CD4-positive, alpha-beta T cell (primary cell): ENCODE results near the gene IDUA. TPM values are rescaled to one million over a fixed set of nuclear protein-coding genes. Genes with fewer than 3 reads are reported as not detected.
A peak's percentile ranks its signal among the peaks of the same experiment; 100 is the strongest.

Source experiments
- ATAC-seq: fragments of 200-7000 bp; cut with Tn5 transposase; one replicate; pipeline ENCODE4 v1.10.0; 2022; ENCODE audit warnings: mild to moderate bottlenecking; ENCODE audit not compliant: poor library complexity
- CTCF ChIA-PET: fragments of 350-600 bp; sonication (Branson Sonifier 250); formaldehyde crosslinking; loops from one replicate; lab custom pipeline; 2021; ENCODE audit warnings: antibody characterized with exemption, inconsistent platforms; lab: Charles Lee
- POLR2A ChIA-PET: fragments of 350-600 bp; sonication (Branson Sonifier 250); formaldehyde crosslinking; loops from one replicate; lab custom pipeline; 2021; ENCODE audit warnings: antibody characterized with exemption, inconsistent platforms; lab: Charles Lee
- DNase-seq, 14 experiments: peaks; one replicate each; pipeline ENCODE4 v3.0.0-alpha.2; 2013 to 2020; ENCODE audit warnings: mixed read lengths in 2 of 14
- H3K27ac ChIP-seq, 2 donors: one replicate each; pipeline versions ENCODE4 v1.5.1 to v1.7.0; 2013; ENCODE audit warnings: low read length in 2 of 2, low read depth in 1 of 2, mild to moderate bottlenecking in 1 of 2
- H3K27me3 ChIP-seq, 2 experiments: 1 replicate in 1 of 2; 2 replicates in 1 of 2; pipeline versions ENCODE4 v1.6.1 to v1.7.0; 2013; ENCODE audit warnings: low read length in 2 of 2, control low read depth in 1 of 2, mild to moderate bottlenecking in 1 of 2, moderate library complexity in 1 of 2; ENCODE audit not compliant: insufficient read depth in 2 of 2, control insufficient read depth in 1 of 2
- H3K36me3 ChIP-seq: one replicate; pipeline ENCODE4 v1.6.1; 2013; ENCODE audit warnings: low read length, control low read depth; ENCODE audit not compliant: insufficient read depth
- H3K4me1 ChIP-seq: one replicate; pipeline ENCODE4 v1.6.1; 2013; ENCODE audit warnings: low read length, control low read depth; ENCODE audit not compliant: insufficient read depth
- H3K4me3 ChIP-seq: one replicate; pipeline ENCODE4 v1.5.1; 2013; ENCODE audit warnings: mild to moderate bottlenecking, low read length, moderate library complexity
- H3K9me3 ChIP-seq, 2 experiments: 1 replicate in 1 of 2; 2 replicates in 1 of 2; pipeline versions ENCODE4 v1.6.1 to v1.7.0; 2013; ENCODE audit warnings: low read length in 2 of 2, mild to moderate bottlenecking in 2 of 2, control low read depth in 1 of 2, moderate library complexity in 1 of 2; ENCODE audit not compliant: control insufficient read depth in 1 of 2, insufficient read depth in 1 of 2
- H3K27ac Mint-ChIP-seq: one replicate; pipeline ENCODE4 v1.8.0; 2020; ENCODE audit warnings: mixed read lengths
- H3K27me3 Mint-ChIP-seq: one replicate; pipeline ENCODE4 v1.8.0; 2021; ENCODE audit warnings: mixed read lengths
- H3K36me3 Mint-ChIP-seq: one replicate; pipeline ENCODE4 v1.8.0; 2021; ENCODE audit warnings: low read depth, mixed read lengths
- H3K4me1 Mint-ChIP-seq: one replicate; pipeline ENCODE4 v1.8.0; 2021; ENCODE audit warnings: low read depth, mixed read lengths
- H3K4me3 Mint-ChIP-seq: one replicate; pipeline ENCODE4 v1.8.0; 2020; ENCODE audit warnings: mild to moderate bottlenecking, mixed read lengths
- H3K9me3 Mint-ChIP-seq: one replicate; pipeline ENCODE4 v1.8.0; 2020; ENCODE audit warnings: mixed read lengths
- CTCF ChIP-seq: fragments of 200-600 bp; IDR thresholded peaks from one replicate; pipeline ENCODE4 v1.8.0; 2022; ENCODE audit warnings: antibody characterized with exemption, mild to moderate bottlenecking
- intact Hi-C, 2 experiments: fragments of 100-400 bp; cut with DNase I in 1 of 2; cut with micrococcal nuclease in 1 of 2; formaldehyde crosslinking; loops; one replicate each; pipeline versions ENCODE4 v1.15.1 to v1.9.0; 2023 to 2025; cut with DNase I, micrococcal nuclease
- total RNA-seq, 174 experiments: library from RNA in 2 of 174; stranded (reverse) in 2 of 174; gene quantifications; one replicate each; pipeline ENCODE4 v1.2.3 and lab custom pipeline; 2021 to 2026

Gene IDUA
- total RNA-seq, 2 experiments from 2014 or later: 70.2 to 77.8 TPM

- CTCF ChIA-PET: no interaction called here
- no peak overlapping the region for H3K27ac ChIP-seq
- Mint-ChIP-seq H3K36me3 (peaks cover 23% of the 10 kb centered on the region), H3K9me3 (no peaks in the 10 kb centered on the region), H3K4me1 (no peaks in the 10 kb centered on the region), H3K27me3 (no peaks in the 10 kb centered on the region), H3K4me3 (no peak overlapping the region), H3K27ac (no peak overlapping the region)
- H3K4me1 ChIP-seq: peaks cover 7% of the 10 kb centered on the region
- no peak for TF ChIP-seq CTCF
- peaks cover 13% of the 10 kb centered on the region for H3K36me3 ChIP-seq
- intact Hi-C loops: no loop called here
- ATAC-seq: no peak
- DNase-seq: peak in 2 of 14 experiments; percentile 4 to 22
- peaks cover 0 to 4% of the 10 kb centered on the region in 2 experiments for H3K9me3 ChIP-seq
- no peak overlapping the region for H3K4me3 ChIP-seq
- POLR2A ChIA-PET: no interaction called here
- peaks cover 0 to 2% of the 10 kb centered on the region in 2 experiments for H3K27me3 ChIP-seq
These were observed 23.3 kb upstream of the IDUA start for GRCh38 chr4:963276-964225.

- Mint-ChIP-seq H3K27me3 (no peaks in the 10 kb centered on the region), H3K9me3 (no peaks in the 10 kb centered on the region), H3K4me1 (no peaks in the 10 kb centered on the region), H3K27ac (no peak overlapping the region), H3K36me3 (peaks cover 17% of the 10 kb centered on the region), H3K4me3 (no peak overlapping the region)
- Histone ChIP-seq H3K27ac (no peak overlapping the region), H3K4me1 (peaks cover 8% of the 10 kb centered on the region), H3K9me3 (peaks cover 0 to 4% of the 10 kb centered on the region in 2 experiments), H3K36me3 (peaks cover 13% of the 10 kb centered on the region), H3K27me3 (peaks cover 0 to 2% of the 10 kb centered on the region in 2 experiments), H3K4me3 (no peak overlapping the region)
- intact Hi-C loops: no loop called here
- TF ChIP-seq CTCF: no peak
- CTCF ChIA-PET: no interaction called here
- POLR2A ChIA-PET: no interaction called here
- DNase-seq (peak in 1 of 14 experiments; percentile 5), ATAC-seq (no peak)
These were observed 22.4 kb upstream of the IDUA start for GRCh38 chr4:964346-965025.

GRCh38 chr4:965048-965765 lies 21.6 kb upstream of the IDUA start:
- H3K4me1 Mint-ChIP-seq: no peaks in the 10 kb centered on the region
- peaks cover 8% of the 10 kb centered on the region for H3K4me1 ChIP-seq
- peaks cover 13% of the 10 kb centered on the region for H3K36me3 Mint-ChIP-seq
- ChIA-PET CTCF (no interaction called here), POLR2A (no interaction called here)
- no peak for TF ChIP-seq CTCF
- H3K27ac Mint-ChIP-seq: no peak overlapping the region
- no peak for DNase-seq
- no peaks in the 10 kb centered on the region for H3K27me3 Mint-ChIP-seq
- no peak overlapping the region for H3K27ac ChIP-seq
- intact Hi-C loops: no loop called here
- H3K27me3 ChIP-seq: peaks cover 0 to 2% of the 10 kb centered on the region in 2 experiments
- no peak overlapping the region for H3K4me3 ChIP-seq
- H3K9me3 ChIP-seq: peaks cover 0 to 4% of the 10 kb centered on the region in 2 experiments
- ATAC-seq: no peak
- H3K9me3 Mint-ChIP-seq: no peaks in the 10 kb centered on the region
- H3K36me3 ChIP-seq: peaks cover 13% of the 10 kb centered on the region
- H3K4me3 Mint-ChIP-seq: no peak overlapping the region
